CD4-positive, alpha-beta T cell treated with Interleukin-15 for 1 hour (primary cell): ENCODE data around the gene ADAMTS13.
"Not testable (repeated sequence)": the region's sequence is repeated elsewhere in the genome, so short reads cannot be mapped to it uniquely, and the experiment has no call there.

Source experiments
- DNase-seq: peaks from one replicate; pipeline ENCODE4 v3.0.0-alpha.2; 2020

Gene ADAMTS13

GRCh38 chr9:133421615-133422542 is at the start of gene ADAMTS13:
ADAMTS13 (plus strand) TSS chr9:133422367; CDS start chr9:133422444, 77 bp downstream.
- DNase-seq: no peak

- no peak for DNase-seq
Measured at GRCh38 chr9:133374612-133375115, 47.5 kb upstream of the ADAMTS13 start.

GRCh38 chr9:133375116-133375723 is 46.9 kb upstream of the ADAMTS13 start:
- no peak for DNase-seq

- peak; percentile 94 for DNase-seq
Measured at GRCh38 chr9:133375724-133376654, 46.2 kb upstream of the ADAMTS13 start, which contains the start of the genes STKLD1 and SURF4. STKLD1 (plus strand) TSS chr9:133376366; CDS start chr9:133376474, 108 bp downstream. SURF4 (minus strand) TSS chr9:133376060; CDS start chr9:133375969, 91 bp downstream.

GRCh38 chr9:133377280-133377679 is 44.9 kb upstream of the ADAMTS13 start:
- DNase-seq: not testable (repeated sequence)

- no peak for DNase-seq
Measured at GRCh38 chr9:133377721-133378216, 44.4 kb upstream of the ADAMTS13 start.

GRCh38 chr9:133378408-133378962 is 43.7 kb upstream of the ADAMTS13 start:
- no peak for DNase-seq

- DNase-seq: no peak
Measured at GRCh38 chr9:133379153-133380086, 42.7 kb upstream of the ADAMTS13 start.

GRCh38 chr9:133380734-133381133 is 41.4 kb upstream of the ADAMTS13 start:
- DNase-seq: no peak

- no peak for DNase-seq
Measured at GRCh38 chr9:133382507-133383141, 39.5 kb upstream of the ADAMTS13 start.

- DNase-seq: no peak
Measured at GRCh38 chr9:133383438-133383837, 38.7 kb upstream of the ADAMTS13 start.

GRCh38 chr9:133384736-133385321 is 37.3 kb upstream of the ADAMTS13 start:
- no peak for DNase-seq

GRCh38 chr9:133385452-133385851 is 36.7 kb upstream of the ADAMTS13 start:
- DNase-seq: no peak

- DNase-seq: no peak
Measured at GRCh38 chr9:133386338-133386737, 35.8 kb upstream of the ADAMTS13 start.

GRCh38 chr9:133387680-133388079 is 34.5 kb upstream of the ADAMTS13 start:
- no peak for DNase-seq

GRCh38 chr9:133389025-133389557 is 33.1 kb upstream of the ADAMTS13 start:
- DNase-seq: no peak

- no peak for DNase-seq
Measured at GRCh38 chr9:133389562-133389961, 32.6 kb upstream of the ADAMTS13 start.

- DNase-seq: no peak
Measured at GRCh38 chr9:133390713-133391112, 31.5 kb upstream of the ADAMTS13 start.

- not testable (repeated sequence) for DNase-seq
Measured at GRCh38 chr9:133391449-133391848, 30.7 kb upstream of the ADAMTS13 start.

GRCh38 chr9:133392308-133392707 is 29.9 kb upstream of the ADAMTS13 start:
- not testable (repeated sequence) for DNase-seq
